ENCODE results near the gene ANKRD6. TPM values are rescaled to one million over a fixed set of nuclear protein-coding genes. Genes with fewer than 3 reads are reported as not detected.

The ANKRD6 gene
- total RNA-seq, 1 experiment from 2014 or later, result 14.7 TPM

DNA sequence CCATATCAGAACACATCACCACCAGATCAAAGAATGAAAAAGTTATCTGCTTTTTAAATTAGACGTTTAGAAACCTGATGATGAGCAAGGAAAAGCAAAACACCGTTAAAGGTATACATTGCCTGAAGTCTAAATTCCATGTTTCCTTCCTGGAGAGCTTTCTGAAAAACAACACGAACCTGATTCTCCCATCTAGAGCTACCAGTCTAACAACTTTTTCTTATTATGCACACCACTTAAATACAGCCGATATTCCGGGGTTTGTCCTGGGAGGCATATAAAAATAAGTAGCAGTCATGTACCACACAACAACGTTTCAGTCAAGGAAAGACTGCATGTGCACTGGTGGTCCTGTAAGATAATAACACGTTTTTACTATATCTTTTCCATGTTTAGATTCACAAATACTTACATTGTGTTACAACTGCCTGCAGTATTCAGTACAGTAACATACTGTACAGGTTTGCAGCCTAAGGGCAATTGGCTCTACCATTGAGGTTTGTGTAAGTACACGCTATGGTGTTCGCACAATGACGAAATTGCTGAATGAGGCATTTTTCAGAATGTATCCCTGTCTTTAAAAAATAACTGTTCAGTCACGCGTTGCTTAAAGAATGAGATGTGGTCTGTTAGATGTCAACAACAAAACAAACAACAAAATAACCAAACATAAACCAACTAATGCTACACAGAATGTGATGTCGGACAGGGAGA lies 224.7 kb downstream of the ANKRD6 start:
- DNase-seq, result no peak
- intact Hi-C loops (cut with micrococcal nuclease; ENCODE audit: unreplicated experiment), result no loop called here
- TF ChIP-seq CTCF (IDR thresholded peaks at IDR 0.05; ENCODE audit: unreplicated experiment), result no peak
- Mint-ChIP-seq H3K4me1 (ENCODE audit: low read depth, unreplicated experiment) (no peaks in the 10 kb centered on the region), H3K9me3 (ENCODE audit: low read depth, unreplicated experiment) (no peaks in the 10 kb centered on the region), H3K36me3 (ENCODE audit: insufficient read depth, unreplicated experiment) (peaks cover 6% of the 10 kb centered on the region), H3K4me3 (ENCODE audit: low read depth, unreplicated experiment) (no peak overlapping the region), H3K27ac (ENCODE audit: unreplicated experiment) (no peak overlapping the region), H3K27me3 (ENCODE audit: unreplicated experiment) (no peaks in the 10 kb centered on the region)
- BruUV-seq (replicated peaks), result no TSS peak
- CTCF ChIA-PET, result no interaction called here

GRCh38 chr6:89660981-89661380 lies 228.0 kb downstream of the ANKRD6 start:
- Mint-ChIP-seq H3K27ac (ENCODE audit: unreplicated experiment) (no peak overlapping the region), H3K4me1 (ENCODE audit: low read depth, unreplicated experiment) (no peaks in the 10 kb centered on the region), H3K4me3 (ENCODE audit: low read depth, unreplicated experiment) (no peak overlapping the region), H3K27me3 (ENCODE audit: unreplicated experiment) (no peaks in the 10 kb centered on the region), H3K9me3 (ENCODE audit: low read depth, unreplicated experiment) (no peaks in the 10 kb centered on the region), H3K36me3 (ENCODE audit: insufficient read depth, unreplicated experiment) (peaks cover 14% of the 10 kb centered on the region)
- BruUV-seq (replicated peaks), result no TSS peak
- intact Hi-C loops (cut with micrococcal nuclease; ENCODE audit: unreplicated experiment), result no loop called here
- CTCF ChIA-PET, result no interaction called here
- no peak for TF ChIP-seq CTCF (IDR thresholded peaks at IDR 0.05; ENCODE audit: unreplicated experiment)
- DNase-seq, result no peak

- Mint-ChIP-seq H3K27me3 (ENCODE audit: unreplicated experiment) (no peaks in the 10 kb centered on the region), H3K4me1 (ENCODE audit: low read depth, unreplicated experiment) (no peaks in the 10 kb centered on the region), H3K9me3 (ENCODE audit: low read depth, unreplicated experiment) (no peaks in the 10 kb centered on the region), H3K4me3 (ENCODE audit: low read depth, unreplicated experiment) (no peak overlapping the region), H3K36me3 (ENCODE audit: insufficient read depth, unreplicated experiment) (peaks cover 18% of the 10 kb centered on the region), H3K27ac (ENCODE audit: unreplicated experiment) (no peak overlapping the region)
- intact Hi-C loops (cut with micrococcal nuclease; ENCODE audit: unreplicated experiment), result no loop called here
- BruUV-seq (replicated peaks), result no TSS peak
- DNase-seq, result no peak
- no peak for TF ChIP-seq CTCF (IDR thresholded peaks at IDR 0.05; ENCODE audit: unreplicated experiment)
- CTCF ChIA-PET, result no interaction called here
These were observed 228.6 kb downstream of the ANKRD6 start for GRCh38 chr6:89661559-89661958.

DNA sequence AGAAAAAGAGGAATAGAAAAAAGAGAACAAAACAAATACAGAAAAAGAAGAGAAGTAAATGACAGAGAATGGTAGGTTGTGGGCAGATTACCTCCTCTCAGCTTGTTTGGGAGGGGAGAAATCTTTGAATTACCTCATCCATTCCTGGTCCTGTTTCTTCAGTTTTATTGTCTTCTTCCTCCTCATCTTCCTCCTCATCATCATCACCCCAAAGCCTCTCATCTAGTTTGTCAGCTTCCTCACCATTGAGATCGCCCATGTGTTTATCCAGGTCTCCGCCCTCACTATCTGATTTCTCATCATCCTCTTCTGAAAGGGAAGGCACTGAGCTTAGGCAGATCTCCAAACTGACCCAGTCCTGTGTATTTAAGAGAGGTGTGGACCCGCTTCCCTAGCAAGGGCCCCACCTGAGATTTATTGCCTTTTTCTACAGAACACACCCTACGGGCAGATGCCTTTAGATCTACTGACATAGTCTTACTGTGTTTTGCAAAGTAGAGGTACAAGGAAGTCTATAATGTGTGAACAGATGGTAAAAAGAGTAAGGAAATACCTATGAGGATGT lies 229.8 kb downstream of the ANKRD6 start:
- no peak overlapping the region for H3K27ac Mint-ChIP-seq (ENCODE audit: unreplicated experiment)
- TF ChIP-seq CTCF (IDR thresholded peaks at IDR 0.05; ENCODE audit: unreplicated experiment), result no peak
- H3K36me3 Mint-ChIP-seq (ENCODE audit: insufficient read depth, unreplicated experiment), result peaks cover 22% of the 10 kb centered on the region
- BruUV-seq (replicated peaks), result no TSS peak
- no peak overlapping the region for H3K4me3 Mint-ChIP-seq (ENCODE audit: low read depth, unreplicated experiment)
- intact Hi-C loops (cut with micrococcal nuclease; ENCODE audit: unreplicated experiment), result no loop called here
- no peaks in the 10 kb centered on the region for H3K9me3 Mint-ChIP-seq (ENCODE audit: low read depth, unreplicated experiment)
- CTCF ChIA-PET, result no interaction called here
- H3K4me1 Mint-ChIP-seq (ENCODE audit: low read depth, unreplicated experiment), result no peaks in the 10 kb centered on the region
- DNase-seq, result no peak
- no peaks in the 10 kb centered on the region for H3K27me3 Mint-ChIP-seq (ENCODE audit: unreplicated experiment)
